Tongue (tissue), 2 donors: ENCODE measurements around the gene GORASP2. TPM values are rescaled to one million over a fixed set of nuclear protein-coding genes. Genes with fewer than 3 reads are reported as not detected.

Experiments used
- DNase-seq: peaks from one replicate; pipeline ENCODE4 v3.0.0-alpha.2; 2015
- total RNA-seq: library from RNA; depleted of rRNA; stranded (reverse); fragments of >200 nt; gene quantifications from one replicate; pipeline ENCODE4 v1.2.3, GENCODE V29; 2014

GORASP2 gene
- total RNA-seq, 1 donor from 2014 or later, result 37.6 TPM

- no peak for DNase-seq
These were observed 5.3 kb upstream of the GORASP2 start for GRCh38 chr2:170923799-170924198.

DNA sequence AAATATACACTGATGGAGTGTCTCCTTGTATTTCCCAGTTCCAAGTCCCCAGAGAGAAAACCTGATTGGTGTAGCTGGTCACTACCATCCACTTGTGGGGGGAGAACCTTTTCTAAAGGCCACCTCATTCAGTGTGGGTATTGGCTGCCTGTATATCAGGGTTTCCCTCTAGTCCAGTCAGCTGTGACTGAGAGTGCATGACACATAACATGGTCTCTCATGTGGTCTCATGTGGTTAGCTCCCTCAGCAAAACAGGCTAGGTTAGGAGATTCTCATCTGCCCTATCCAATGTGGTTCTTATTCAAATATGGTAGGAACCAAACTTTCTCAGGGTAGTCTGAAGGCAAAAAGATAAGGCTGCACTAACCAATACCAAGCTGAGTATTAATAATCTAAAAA is 4.1 kb upstream of the GORASP2 start:
- DNase-seq, result no peak

DNA sequence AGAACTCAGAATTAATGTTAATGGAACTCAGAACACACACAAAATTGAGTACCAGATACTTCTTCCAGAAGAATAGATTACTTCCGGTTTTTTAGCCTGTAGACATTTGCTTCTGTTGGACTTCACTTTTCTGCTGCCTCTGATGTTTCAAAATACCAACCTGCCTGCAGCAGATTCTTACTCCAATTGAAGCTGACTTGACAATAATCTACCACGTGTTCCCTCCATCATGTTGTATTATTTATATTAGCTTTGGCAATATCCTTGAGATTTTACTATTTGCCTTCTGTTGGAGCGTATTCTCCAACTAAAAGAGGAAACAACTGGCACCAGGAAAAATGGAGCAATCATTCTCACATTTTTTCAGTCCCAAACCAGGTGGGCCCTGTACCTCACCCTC is 3.1 kb upstream of the GORASP2 start:
- DNase-seq, result no peak

- DNase-seq, result no peak
These were observed 2.2 kb upstream of the GORASP2 start for GRCh38 chr2:170926743-170927297.

- DNase-seq, result no peak
These were observed 823 bp upstream of the GORASP2 start for GRCh38 chr2:170928036-170928823.

DNA sequence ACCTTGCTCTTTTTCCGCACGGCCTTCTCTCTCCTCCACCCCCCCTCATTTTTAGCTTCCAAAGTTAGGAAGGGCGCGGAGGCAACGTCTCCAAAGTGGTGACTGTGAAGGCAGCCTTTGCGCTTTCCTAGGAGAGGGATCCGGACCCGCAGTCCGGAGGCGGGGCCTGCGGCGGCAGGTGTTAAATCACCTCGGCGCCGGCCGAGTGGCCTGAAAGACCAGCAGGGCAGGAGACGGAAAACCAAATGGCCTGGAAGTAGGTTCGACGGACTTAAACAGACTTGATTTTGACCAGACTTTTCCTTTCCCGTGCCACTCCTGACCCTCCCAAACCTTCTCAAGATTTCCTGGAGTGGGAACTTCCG is 615 bp downstream of the GORASP2 start:
- peak; percentile 60 for DNase-seq

DNA sequence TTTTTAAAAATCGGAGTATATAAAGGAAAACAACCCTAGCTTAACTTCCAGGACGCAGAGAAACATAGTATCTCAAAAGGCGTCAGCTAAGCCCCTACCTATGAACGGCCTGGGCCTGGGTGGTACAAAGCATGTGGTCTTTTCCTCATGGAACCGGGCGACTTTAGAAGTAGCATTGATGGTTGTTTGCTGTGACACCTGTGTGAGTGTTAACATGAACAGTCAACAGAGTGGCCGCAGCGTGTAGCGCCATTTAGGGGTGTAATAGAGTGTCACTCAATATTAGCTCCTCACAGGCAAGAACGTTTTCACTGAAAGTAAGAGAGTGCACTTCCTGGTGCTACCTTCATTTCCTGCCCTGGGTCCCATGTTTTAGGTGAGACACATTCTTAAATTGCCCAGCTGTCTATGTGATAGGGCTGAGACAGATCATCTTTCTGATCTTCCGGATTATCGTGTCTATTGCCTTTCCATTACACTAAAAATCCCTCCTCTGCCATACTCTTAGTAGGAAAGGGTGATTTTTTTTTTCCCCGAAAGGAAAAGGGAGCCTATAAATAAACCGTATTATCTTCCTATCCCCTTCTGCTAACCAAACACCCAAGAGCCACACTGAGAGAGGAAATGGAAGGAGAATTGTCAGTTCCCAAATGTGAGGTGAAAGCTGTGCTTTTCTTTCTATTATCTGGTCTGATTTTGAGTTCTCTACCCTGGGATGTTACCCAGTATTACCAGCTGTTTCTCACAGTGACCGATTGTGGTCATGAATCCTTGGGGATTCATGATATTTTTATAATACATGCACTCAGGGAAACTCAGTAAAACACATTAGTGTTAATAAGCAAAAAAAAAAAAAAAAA is 1.3 kb downstream of the GORASP2 start:
- DNase-seq, result peak; percentile 32

- DNase-seq, result no peak
These were observed 1.9 kb downstream of the GORASP2 start for GRCh38 chr2:170930991-170931266.

- DNase-seq, result no peak
These were observed 3.1 kb downstream of the GORASP2 start for GRCh38 chr2:170932166-170932565.

- DNase-seq, result no peak
These were observed 3.9 kb downstream of the GORASP2 start for GRCh38 chr2:170932948-170933347.

DNA sequence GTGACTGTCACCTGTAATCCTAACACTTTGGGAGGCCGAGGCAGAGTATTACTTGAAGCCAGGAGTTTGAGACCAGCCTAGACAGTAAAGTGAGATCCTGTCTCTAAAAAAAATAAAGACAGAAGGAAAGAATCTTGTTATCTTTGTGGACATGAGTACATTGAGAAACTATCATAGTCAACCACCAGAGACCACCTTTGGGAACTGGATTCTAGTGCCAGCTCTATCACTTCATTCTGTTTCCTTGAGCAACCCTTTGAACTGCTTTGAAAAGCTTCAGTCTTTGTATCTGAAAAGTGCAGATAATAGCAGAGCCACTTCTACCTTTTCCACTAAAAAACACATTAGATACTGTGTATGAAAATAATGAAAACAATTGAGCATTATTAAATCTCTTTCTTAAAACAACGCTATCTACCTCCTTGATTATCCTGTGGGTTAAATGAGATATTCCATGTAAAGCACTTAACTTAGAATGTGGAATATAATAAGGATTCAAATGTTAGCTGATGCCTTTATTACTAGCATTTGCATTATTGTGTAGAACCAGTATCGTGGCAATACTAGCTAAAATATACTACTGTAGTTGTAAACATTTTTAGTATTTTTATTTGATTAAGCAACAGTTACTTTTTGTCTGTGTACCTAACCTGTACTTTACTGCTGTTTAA is 8.8 kb downstream of the GORASP2 start:
- DNase-seq, result no peak

DNA sequence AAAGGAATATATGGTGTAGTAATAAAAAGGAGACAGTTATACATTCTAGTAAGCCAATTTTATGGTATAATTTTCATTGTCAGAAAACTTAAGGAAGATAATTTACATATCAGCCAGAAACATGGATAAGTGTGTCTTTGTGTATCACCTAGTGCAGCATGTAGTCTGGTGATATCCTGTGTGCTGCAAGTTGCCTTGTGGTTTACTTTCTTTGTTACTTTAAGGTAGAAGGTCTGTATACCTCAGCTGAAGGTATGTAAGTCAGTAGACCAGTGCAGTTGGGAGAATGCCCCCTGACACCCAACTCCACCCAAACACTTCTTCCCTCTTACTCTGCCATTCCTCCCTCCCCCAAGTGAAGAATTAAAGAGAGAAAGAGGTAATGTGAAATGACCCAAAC is 11.0 kb downstream of the GORASP2 start:
- DNase-seq, result no peak

GRCh38 chr2:170942615-170943014 is 13.6 kb downstream of the GORASP2 start:
- no peak for DNase-seq

- no peak for DNase-seq
These were observed 14.0 kb downstream of the GORASP2 start for GRCh38 chr2:170943041-170943440.

DNA sequence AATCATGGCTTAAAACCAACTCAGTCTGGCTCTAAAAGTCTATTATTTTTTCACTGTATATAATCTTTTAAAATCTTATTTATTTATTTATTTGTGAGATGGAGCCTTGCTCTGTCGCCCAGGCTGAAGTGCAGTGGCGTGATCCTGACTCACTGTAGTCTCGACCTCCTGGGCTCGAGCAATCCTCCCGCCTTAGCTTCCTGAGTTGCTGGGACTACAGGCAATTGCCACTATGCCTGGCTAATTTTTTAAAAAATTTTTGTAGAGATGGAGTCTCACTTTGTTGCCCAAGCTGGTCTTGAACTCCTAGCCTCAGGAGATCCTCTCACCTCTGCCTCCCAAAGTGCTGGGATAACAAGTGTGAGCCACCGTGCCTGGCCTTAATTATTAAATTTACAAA is 14.5 kb downstream of the GORASP2 start:
- DNase-seq, result no peak

DNA sequence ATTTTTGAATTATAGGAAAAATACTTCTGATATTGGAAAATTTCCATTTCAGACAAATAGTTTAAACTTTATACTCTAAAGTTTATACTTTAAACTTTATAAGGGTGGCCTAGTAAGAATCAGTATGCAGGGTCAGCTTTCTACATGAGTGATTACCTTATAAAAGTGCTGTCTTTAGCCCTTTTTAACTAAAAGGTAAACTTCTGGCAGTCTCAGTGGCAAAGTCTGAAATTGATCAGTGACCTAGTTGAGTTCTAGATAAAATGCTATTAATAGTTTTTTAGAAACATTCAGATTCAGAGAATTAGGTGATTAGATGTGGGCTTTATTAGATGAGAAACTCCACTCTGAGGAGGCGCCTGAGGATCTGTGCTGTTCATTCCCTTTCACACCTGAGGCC is 15.5 kb downstream of the GORASP2 start:
- DNase-seq, result no peak

- DNase-seq, result no peak
These were observed 20.4 kb downstream of the GORASP2 start for GRCh38 chr2:170949415-170949814.

GRCh38 chr2:170950221-170950761 is 21.2 kb downstream of the GORASP2 start:
- DNase-seq, result no peak

DNA sequence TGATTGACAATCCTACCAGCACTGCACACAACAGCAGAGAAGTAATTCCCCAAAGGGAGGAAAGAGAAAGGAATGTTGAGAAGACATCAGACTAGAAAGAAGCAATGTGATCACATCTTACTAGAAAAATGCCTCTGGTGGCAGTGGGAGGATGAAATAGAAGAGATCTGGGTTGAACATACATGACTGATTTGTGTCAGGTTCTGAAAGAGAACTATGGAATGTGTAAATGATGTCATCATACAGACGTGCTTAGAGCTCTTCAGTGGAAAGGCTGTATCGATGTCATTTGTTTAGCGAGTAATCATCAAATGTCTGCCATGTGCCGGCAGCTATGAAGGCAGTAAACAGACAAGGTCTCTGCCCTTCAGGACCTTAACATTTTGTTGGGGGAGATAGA is 24.9 kb downstream of the GORASP2 start:
- no peak for DNase-seq

- no peak for DNase-seq
These were observed 34.3 kb downstream of the GORASP2 start for GRCh38 chr2:170963386-170963785.

DNA sequence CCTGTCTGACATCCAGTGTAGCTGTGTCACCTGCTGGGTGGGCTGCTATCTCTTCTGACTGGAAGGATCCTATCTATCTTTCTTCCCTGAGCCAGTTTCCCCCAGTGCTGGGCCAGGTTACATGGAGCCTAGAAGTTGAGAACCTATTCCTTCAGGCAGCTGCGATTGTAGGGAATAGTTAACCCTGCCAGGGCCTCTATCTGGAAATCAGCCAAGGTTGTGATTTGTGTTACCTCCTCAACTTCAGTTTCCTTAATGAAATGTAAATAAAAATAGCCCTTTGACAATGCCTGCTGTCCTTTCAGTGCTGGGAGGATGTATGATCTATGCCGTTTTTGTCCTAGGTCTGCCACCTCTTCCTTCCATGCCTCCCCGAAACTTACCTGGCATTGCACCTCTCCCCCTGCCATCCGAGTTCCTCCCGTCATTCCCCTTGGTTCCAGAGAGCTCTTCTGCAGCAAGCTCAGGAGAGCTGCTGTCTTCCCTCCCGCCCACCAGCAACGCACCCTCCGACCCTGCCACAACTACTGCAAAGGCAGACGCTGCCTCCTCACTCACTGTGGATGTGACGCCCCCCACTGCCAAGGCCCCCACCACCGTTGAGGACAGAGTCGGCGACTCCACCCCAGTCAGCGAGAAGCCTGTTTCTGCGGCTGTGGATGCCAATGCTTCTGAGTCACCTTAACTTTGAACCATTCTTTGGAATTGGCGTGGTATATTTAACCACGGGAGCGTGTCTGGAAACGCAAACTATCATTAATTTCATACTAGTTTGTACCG is 36.6 kb downstream of the GORASP2 start:
- no peak for DNase-seq
